HG03066 (cell line): ENCODE data around the gene KCNJ14.

Experiments used
- ATAC-seq: cut with Tn5 transposase; IDR thresholded peaks from one replicate; pipeline ENCODE4 v1.9.1; 2021; ENCODE audit warnings: low read depth; ENCODE audit not compliant: unreplicated experiment

KCNJ14 gene

DNA sequence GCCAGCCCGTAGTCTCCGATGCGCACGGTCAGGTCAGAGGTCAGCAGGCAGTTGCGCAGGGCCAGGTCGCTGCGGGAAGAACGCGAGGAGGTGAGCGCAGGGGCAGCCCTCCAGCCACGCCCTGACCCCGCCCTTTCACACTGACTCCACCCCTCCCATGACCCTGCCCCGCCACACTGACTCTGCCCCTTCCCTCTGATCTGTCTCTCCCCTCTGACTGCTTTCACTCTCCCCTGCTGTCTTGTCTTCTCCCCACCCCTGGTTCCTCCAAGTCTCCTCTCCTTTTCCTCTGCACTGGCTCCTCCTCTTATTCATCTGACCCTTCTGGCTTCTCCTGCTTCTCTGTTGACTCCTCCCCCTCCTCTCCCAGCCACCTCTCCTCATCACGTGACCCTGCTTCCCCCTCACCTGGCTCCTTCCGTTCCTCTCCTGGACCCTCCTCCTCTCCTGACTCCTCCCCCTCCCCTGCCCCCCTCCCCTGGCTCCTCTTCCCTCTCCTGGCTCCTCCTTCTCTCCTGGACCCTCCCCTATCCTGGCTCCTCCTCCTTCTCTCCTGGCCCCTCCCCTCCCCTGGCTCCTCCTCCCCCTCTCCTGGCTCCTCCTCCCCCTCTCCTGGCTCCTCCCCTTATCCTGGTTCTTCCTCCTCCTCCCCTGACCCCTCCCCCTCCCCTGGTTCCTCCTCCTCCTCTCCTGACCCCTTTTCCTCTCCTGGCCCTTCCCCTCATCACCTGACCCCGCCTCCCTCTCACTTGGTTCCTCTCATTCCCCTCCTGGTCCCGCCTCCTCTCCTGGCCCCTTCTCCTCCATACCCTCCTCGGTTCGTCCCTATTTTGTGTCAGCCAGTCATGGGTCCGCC is 46.3 kb downstream of the KCNJ14 start:
- ATAC-seq: no peak

DNA sequence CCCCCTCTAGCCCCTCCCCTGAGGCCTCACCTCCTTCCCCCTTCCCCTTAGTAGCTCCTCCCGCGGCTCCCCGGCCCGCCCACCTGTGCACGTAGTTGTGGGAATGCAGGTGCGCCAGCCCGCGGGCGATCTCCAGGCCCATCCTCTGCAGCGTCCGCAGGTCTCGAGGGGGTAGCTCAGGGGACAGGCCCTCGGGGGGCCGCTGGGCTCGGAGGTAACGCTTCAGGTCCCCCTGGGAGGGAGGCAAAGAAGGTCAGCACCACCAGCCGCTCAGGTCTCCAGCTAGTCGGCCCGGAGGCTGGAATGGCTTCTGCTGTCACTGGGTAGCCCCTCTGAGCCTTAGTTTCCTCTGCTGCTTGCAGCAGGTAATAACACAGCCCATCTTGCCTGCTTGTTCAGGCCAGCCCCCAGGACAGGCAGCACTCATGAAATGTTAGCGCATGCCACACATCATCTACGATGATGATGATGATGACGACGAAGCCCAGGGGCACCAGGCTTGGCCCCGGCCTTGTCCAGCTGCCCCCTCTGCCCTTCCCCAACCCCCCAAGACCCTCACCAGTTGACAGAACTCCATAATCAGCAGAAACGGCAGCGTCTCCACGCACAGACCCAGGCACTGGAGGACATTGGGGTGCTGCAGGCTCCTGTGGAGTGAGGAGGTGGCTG is 47.1 kb downstream of the KCNJ14 start:
- no peak for ATAC-seq

DNA sequence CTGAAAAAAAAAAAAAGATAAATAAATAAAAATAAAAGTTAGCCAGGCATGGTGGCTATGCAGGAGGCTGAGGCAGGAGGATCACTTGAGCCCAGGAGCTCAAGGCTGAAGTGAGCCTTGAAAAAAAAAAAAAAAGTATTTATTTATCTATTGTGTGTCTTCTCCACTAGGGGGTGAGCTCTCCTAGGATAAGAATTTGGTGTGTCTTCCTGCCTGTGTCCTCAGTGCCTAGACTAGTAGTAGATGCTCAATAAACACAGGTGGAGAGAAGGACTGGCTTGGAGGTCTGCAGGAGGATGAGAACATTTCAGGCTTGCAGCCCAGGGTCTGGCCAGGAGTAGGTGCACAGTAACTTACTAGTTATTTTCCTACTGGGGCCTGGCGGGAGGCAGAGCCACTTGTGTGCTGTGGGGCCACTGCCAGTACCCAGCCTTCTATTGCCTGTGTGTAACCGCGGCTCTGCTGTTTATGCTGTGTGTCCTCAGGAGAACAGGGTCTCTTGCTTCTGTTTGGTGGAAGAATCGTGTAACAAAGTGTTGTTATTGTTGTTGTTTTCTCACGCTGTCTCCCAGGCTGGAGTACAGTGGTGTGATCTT is 50.9 kb downstream of the KCNJ14 start:
- no peak for ATAC-seq

DNA sequence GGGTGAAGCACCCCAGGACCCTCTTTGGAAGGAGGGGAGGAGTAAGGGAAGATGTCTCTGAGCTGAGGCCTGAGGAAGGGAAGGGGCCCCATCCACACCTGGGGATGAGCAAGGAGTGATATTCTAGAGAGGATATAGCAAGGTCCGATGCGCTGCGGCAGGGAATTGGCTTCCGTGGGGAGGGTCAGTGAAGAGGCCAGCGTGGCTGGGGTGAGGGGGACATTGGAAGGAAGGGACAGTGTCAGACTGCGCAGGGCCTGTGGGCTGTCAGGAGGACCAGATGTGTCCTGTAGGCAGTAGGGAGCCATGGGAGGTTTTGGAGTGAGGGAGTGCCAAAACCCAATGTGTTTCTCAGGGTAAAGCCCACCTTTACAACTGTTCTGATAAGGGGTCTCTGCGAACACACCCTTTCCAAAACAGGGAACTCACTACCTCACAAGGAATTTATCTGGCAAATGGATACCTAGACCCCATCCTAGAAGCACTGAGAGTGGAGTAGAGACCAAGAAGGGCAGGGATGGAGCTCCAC is 52.6 kb downstream of the KCNJ14 start:
- no peak for ATAC-seq

DNA sequence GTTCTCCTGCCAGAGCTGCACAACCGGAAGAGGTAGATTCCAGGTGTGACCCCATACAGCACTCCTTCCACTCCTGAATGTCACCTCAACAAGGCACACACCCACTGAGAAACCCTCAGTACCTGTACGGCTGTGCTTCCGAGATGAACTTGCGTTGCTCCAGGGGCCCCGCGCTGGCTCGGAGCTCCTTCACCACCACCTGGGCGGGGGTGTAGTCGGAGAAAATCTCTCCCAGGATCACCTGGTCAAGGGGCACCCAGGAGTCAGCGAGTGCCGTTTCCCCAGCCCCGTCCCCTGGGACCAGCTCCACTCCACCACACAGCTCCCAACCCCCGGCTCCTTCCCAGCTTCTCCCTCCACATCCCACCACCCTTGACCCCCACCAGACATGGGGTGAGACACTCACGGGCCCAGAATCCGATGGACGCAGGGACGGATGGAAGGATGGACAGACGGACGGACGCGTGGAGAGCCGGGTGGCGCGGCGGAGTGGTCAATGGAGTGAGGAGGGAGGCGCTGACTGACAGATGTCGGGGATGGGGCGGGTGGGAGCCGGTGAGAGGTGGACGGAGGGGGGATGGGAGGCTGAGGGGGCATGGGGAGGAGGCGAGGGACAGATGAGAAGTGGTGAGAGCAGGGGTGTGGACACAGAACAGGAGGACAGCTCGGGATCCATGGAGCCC is 53.5 kb downstream of the KCNJ14 start:
- ATAC-seq: no peak

DNA sequence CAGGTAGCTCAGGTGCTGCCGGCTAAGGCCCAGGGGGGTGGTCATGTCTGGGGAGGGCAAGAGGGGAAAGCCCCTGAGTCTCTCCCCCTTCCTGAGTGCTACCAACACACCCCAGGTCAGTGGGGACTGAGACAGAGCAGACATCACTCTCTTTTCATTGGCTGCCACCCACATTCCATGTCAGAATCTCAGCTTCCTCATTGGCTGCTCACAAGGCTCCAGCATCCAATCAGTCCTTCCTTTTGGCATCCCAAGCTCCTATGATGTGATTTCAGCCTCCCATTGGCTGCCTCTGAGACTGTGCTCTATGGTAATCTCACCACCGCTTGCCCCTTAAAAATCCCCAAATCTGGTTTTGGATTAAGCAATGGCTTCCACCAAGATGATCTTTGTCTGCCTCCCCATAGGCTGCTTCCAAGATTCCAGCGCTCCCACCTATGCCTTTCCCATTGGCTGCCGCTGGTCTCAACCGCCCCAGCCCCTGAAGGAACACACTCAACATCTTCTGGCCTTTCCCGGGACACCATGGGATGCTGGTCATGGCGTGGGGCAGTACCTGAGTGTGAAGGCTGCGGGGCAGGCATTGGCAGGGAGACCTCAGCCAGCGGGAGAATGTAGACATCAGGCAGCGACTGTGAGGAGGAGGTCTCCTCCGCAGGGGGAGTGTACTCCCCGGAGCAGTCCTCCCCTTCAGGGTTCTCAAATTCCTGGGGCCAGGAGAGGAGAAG is 54.3 kb downstream of the KCNJ14 start:
- no peak for ATAC-seq

DNA sequence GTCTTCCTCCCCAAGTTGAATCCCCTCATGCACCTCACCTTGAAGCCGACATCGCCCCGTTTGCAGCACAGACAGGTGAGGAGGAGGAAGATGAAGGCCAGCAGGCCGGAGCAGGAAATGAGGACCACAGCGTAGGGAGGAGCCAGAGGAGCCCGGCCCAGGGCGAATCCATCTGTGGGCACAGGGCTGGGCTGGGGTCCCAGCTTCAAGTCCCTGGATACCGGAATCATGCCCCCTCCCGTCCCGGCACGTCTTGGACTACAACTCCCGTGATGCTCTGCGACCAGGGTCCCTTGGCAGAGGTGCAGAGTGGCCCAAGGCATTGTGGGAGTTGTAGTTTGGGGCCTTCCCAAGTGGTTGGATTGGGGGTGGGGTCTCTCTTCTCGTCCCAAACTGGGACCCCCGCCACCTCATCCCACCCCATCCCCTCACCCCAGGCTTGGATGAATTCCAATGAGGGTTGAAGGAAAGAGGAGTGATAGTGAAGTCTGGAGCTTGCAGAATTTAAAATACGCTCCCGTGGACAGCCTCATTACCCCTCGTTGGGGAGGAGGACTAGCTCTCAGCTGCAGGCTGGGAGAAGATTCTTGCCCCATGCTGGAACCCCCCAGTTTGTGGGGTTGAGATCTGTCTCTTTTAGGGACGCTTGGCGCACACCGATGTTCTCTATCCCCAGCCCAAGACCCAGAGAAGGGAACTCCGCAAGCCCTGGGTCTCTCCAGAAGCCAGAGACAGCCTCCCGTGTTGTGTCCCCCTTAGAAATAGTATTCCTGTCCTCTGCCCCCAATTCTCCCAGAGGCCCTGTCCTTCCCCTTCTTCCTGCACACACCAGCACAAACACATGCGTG is 55.3 kb downstream of the KCNJ14 start:
- ATAC-seq: no peak

DNA sequence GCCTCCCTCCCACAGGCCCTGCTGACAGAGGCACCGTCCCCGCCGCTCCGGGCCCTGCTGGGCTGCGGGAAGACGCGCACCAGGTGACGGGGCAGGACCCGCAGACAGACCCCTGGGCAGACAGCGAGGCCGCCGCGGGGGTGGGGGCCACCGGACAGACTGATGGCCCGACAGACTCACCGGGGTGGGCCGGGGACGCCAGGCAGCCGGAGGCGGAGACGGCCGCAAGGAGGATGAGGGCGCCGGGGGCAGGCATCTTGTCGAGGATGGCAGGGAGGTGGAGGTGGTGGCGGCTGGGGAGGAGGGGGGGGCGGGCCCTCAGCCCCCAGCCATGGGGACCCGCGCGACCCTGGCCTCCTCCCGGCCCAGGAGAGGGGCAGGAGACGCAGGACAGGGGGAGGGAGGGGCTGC is 56.0 kb downstream of the KCNJ14 start:
- no peak for ATAC-seq

DNA sequence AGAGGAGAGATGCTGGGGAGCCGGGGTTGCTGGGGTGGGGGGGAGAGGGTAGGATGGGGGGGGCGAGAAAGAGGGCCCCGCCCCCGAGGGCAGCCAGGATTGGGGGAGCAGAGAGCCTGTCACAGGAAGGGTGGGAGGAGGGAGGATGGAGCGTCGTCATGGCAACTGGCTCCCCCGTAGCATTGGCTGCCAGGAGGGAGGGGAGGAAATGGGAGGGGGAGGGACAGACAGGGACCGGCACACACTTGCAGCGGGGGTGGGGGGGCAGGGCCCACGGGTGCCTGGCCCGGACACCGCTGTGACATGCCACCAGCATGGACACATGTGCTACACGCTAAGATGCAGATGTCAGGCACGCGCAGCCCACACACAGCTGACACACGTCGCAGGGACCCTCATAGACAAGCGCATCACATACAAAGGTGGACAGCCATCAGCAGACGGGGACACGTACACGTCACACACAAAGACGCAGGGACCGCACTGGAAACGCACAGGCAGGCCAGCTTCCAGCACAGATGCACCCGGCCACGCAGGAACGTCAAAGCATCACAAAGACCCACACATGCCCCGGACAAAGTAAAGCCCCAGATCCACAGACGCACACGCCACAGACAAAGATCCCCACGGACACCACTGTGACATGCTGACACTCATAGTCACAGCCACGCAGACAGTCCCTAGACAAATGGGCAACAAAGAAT is 56.6 kb downstream of the KCNJ14 start, which contains the start of gene LMTK3:
Gene LMTK3, minus strand, starts transcription at position 36 of the 704 bp plus-strand sequence. CDS start 259 bp downstream, outside the sequence.
- ATAC-seq: no peak

DNA sequence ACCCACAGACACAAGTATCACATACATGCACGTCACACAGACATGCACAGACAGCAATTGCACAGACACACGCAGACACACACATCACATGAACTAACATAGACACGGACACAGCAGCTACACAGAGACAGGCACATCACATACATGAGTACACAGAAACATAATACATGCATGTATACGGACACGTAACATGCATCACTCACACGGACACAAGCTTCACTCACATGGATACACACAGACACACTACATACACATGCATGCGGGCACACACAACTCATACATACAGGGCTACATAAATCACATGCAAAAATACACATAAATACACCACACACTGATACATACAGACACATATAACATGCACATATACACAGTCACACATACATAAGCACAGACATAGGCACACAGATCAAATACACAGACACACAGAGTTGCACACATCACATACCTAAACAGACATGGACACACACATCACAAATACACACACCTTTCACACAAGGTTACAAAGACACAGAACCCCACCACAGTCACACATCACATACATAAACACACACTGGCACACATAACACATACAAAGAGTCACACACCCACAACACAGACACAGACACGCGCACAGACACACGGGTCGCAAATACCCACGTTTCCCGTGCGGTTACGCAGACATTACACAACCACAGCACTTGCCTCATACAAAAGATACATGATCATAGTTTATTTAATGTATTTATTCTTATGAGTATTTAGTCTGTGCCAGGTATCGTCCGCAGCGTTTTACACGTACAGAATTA is 57.3 kb downstream of the KCNJ14 start:
- ATAC-seq: no peak

DNA sequence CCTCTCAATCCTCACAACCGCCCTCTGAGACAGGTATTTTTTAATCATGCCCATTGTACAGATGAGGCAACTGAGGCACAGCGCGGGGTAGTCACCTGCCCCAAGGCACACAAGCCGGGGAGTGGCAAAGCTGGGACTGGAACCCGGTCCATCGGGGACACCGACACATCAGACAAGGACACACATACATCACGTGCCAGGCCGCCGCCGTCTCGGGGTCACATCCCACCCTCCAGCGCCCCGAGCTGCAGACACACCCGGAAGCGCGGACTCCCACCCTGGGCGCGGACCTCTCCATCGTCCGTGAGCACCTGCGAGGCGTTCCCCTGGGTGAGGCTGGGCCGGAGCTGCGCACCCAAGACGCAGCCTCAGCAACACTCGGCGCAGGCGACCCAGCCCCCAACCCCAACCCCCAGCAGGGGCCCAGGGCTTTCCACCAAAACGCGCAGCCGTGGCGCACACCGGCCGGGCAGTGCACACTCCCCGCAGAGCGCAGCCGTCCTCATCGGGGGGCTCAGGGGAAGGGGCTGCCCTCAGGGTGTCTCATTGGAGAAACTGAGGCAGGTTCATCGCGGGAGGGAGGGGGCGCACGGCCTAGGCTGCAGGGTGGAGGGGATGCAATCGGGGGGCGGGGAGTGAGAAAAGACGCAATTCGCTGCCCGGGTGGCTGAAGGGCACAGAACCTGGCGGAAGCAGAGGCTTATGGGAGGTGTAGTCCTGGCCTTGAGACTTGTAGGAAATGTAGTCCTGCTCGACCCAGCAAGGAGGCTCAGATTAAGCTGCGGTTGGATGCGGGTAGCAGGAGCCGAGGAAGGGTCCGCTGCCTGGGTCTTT is 58.1 kb downstream of the KCNJ14 start:
- ATAC-seq: no peak

DNA sequence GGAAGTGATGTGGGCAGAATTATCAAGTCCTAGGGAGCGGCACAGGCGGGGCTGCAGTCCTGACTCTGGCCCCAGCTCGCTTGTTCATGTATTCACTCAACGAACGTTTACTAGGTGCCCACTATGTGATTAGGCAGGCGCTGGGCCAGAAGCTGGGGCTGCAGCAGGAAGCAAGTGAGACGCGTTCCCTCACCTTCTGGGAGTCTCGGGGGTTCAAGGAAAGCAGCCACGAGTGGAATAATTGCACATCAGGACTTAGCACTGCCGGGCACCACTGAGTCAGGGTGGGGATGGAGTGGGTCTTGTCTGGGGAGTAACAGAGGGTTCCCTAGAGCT is 58.7 kb downstream of the KCNJ14 start:
- ATAC-seq: no peak

DNA sequence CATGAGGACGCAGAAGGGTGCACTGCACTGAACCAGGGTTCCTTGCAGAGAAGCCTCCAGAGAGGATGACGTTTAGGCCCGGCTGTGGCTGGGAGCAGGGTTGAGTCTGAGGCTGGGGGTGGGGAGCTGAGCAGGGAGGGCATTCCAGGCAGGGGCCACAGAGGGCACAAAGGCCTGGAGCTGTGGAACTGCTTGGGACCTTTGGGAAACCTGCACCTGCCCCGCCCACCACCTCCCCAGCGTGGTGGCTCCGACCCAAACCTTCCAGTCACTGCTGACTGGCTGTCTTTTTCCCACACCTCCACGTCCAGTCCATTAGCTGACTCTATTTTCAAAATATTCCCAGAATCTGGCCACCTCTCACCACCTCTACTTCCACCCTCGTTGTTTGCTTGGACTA is 61.2 kb downstream of the KCNJ14 start:
- no peak for ATAC-seq
